CD4-positive, alpha-beta T cell treated with Interleukin-15 for 1 hour (primary cell): ENCODE results near the gene DEDD.

Source experiments
- DNase-seq: peaks from one replicate; pipeline ENCODE4 v3.0.0-alpha.2; 2020

DEDD gene

GRCh38 chr1:161090617-161091016 is 41.9 kb downstream of the DEDD start:
- DNase-seq = no peak

- no peak for DNase-seq
These were observed 42.5 kb downstream of the DEDD start for GRCh38 chr1:161089938-161090337.

DNA sequence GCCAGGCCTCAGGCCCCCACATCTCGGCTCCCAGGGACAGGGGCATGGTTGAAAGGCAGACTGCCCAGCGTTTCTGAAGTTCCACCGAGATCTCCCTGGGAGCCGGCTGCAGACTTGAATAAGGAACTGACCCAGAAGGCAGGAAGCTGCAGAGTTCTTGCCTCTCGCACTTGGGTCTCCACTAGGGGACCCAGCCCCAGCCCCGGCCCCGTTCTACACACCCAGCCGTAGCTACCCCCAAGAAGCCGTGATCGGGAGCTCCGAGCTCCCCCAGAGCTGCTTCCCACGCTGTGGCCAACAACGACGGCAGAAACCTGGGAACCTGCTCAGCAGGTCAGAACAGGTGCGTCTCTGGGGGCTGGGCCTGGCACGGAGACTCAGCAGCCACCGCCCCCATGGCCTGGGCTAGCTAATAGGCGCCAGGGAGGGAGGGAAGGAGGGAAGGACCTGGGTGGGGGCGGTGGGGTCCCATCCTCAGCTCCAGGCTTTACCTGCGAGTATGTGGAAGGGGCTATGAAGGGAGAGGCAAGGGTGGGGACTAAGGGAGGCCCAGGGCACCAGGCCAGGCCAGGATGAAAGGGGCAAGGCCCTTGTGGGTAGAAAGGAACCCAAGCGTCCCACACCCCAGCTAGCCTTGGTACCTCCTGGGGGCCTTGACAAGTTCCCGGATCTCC is 43.1 kb downstream of the DEDD start, which contains the start of gene NECTIN4:
NECTIN4 (minus strand) TSS at position 308 of the 674 bp plus-strand sequence; CDS start at position 46, 262 bp downstream.
- no peak for DNase-seq

DNA sequence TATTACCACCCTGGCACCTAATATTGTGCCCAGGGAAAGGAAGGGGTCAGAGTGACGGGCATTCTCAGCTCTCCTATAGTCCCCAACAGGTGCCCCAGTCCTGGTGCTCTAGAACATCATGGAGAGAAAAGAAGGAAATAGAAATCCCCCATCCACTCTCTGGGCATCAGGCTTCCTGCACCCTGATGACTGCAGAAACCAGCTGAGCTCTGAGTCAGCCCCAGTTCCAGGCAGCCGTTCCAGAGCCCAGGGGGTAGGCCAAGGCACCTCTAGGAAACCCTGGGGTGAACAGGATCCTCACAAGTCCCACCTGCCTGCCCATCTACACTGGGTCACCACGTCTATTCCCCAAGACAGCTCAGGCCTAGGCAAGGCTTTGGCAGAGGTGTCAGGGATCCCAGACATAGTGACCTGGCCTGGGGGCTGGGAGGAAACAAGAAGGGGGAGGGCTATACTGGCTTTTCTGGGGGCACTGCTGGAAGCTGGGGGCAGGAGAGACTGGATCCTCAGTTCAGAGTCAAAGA is 43.8 kb downstream of the DEDD start:
- DNase-seq = no peak

GRCh38 chr1:161086457-161086856 is 46.0 kb downstream of the DEDD start:
- no peak for DNase-seq

GRCh38 chr1:161085165-161085564 is 47.3 kb downstream of the DEDD start:
- DNase-seq = no peak

DNA sequence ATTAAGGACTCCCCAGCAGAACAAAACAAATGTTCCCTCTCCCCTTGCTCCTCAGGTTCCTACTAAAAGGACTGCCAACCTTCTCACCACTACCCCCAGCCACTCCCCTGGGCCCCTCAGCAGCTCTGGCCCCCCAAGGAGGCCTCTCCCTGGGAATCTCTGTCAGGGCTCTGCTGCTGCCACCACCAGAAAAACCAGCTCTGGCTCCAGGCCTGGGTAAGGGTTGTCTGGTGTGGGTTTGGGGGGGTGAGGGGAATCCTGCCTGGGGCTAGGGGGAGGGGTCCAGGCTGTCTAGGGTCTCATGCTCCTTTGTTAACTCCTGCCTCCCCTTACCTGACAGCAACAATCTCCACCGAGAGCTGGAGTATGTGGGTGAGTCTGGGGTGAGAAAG is 47.9 kb downstream of the DEDD start:
- no peak for DNase-seq

DNA sequence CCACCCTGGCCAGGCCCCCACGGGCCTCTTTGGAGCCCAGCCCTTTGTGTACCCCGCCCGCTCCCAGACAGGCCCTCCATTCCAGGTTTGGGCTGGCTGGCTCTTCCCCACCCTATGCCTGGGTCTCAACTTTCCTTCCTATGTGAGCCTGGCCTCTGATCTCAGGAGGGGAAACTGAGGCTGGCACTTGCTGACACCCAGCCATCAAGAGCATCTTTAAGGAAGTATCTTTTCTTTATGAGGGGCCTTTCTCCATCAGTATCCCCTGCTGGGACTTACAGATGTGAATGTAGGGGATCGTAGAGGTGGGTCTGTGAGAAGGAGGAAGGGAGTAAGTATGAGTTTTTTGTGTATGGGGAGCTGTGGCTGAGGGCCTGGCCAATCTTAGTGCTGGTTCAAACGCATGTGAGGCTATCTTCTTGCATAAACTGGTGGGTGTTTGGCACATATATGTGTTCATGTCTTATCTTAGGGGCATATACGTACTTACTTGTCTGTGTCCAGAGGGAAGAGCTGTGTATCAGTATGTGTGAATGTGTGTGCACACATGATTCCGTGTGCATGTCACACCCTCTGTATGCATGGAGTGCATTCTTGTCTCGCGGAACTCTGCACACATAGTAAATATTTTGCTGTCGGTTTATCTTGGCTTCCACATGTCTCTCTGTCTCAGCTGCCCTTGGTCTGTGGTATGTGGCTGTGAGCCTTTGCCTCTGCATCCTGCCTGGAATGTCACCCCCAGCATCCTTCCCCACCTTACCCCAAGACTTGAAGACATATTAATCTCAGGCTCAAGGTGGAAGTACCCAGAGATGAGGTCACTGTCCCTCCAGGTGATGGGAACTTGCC is 48.5 kb downstream of the DEDD start:
- no peak for DNase-seq

DNA sequence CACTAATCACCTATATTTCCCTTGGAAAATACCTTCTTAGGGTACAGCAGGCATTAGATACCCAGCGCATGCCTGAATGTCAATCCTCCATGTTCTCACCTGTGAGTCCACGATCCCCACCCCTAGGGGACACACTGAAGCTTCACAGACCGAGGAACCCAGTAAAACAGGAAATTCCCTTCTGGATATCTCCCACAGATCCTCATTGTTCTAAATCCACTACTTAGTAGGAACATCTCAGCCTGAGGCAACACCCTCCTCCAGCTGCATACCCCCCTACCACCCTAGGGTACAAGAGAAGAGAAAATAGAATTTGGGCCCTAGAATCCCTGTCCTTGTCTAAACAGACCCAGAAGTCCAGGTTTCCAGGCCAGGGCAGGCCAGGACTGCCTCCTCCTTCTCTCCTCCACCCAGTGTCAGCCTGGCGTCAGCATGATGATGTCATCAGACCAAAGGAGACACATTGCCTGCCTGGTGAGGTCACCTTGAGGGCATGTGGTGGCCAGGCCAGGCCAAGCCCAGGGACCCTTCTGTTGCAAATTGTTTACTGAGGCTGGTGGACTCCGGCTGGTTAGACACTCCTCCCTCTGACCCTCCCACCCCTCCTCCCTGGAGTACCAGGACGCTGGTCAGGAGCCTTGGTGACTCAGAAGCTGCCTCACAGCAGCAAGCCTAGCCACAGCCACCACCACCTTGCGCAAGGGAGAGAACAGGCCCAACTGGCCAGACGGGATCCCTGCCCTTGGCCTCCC is 49.3 kb downstream of the DEDD start:
- DNase-seq = peak; percentile 87

- no peak for DNase-seq
These were observed 50.0 kb downstream of the DEDD start for GRCh38 chr1:161082483-161082882.

GRCh38 chr1:161081519-161081918 is 50.9 kb downstream of the DEDD start:
- no peak for DNase-seq

DNA sequence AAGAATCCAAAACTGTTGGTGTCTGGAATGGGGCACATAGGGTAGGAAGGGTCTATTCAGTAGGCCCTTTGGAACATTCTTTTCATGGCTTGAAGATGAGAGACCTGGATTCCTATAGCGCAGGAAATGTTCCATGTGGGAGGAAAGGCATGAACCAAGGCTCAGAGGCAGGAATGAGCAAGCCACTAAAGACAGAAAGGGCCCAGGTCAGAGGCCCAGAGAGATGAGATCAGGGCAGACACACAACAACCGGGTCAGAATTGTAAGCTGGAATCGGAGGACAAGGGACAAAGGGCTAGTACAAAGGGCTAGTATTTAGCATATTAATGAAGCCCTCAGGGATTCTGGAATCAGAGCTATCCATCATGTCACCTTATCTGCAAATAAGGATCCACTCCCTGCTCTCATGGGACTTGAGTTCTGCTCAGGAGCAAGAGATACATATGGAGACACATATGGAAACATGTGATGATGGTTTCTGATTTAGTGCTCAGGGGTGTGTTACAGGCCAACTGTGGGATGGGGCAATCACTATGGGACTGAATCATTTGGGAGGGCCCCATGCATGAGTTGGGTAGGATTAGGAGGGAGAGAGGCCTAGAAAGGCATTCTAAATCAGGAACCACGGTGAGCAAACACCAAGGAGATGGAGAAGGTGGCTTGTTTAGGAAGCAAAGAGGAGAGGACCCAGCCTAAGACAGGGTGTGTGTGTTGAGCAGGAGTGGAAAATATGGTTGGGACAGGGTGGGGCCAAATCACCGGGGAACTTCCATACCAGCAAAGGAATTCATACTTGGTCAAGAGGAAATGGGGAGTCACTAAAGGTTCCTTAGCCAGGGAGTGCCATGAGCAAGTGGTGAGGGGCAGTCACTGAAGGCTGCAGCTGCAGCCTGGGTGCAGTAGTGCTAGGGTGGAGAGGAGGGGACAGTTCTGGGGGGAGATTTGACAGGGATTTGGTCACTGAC is 51.7 kb downstream of the DEDD start:
- DNase-seq = no peak

DNA sequence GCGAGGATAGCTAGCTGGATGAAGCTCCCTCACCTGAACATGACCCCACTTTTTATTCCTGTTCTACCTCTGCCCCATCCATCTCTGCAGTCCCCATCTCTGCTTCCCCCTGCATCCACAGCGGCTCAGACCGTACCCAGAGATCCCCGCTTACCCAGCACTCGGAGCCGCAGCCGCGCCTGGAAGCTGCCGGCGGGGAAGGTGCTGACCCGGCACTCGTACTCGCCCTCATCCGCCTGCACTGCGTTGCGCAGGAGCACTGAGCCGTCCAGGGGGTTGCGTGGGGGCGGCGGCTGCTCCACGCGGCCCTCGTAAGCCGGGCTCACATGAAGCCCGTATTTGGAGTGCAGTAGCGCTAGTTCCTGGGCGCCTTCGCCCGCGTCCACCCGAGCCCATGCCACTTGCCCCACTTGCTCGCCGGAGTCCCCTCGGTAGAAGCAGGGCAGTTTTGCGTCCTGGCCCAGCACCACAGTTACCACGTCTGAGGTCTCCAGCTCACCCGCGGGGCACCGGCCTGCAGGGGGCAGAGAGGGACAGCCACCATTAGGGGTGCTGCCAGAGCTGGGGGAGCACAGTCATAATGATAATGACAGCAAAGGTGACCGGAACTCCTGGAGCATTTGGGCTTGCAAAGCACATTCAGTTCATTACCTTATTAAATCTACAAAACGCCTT is 52.9 kb downstream of the DEDD start:
- DNase-seq = no peak

DNA sequence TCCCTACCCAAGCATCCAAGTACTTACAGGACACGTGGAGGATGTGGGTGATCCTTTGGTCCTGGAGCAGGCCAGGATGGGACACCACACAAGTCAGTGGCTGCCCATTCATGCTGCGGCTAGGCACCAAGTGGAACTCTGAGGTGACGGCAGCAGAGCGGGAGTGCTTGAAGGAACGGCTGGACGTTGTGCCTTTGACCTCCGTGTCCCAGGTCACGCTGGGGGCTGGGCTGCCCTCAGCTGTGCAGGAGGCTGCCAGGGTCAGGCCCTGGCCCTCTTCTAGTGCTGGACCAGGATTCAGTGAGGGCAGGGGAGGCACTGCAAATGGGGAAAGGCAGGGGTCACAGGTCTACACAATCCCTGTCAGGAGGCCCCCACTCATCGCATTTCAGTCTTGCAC is 55.0 kb downstream of the DEDD start:
- DNase-seq = no peak

DNA sequence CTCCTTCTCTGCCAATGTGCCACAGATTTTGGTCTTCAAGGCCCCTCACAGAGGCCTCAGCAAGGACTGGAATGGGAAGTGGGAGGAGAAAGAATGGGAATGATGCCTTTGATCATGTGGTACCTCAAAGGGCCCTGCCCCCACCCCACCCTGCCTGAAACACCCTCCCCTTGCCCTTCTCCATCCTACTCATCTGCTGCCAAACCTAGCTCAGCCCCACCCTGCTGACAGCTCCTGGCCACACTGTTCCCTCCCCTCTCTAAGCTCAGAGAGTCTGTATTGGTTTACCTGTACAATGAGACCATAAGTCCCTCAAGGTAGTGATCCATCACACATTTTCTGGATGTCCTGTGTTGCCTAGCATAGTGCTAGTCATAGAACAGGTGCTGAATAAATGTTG is 56.1 kb downstream of the DEDD start:
- DNase-seq = no peak

- DNase-seq = no peak
These were observed 57.6 kb downstream of the DEDD start for GRCh38 chr1:161074676-161075368.

- DNase-seq = no peak
These were observed 58.9 kb downstream of the DEDD start for GRCh38 chr1:161073474-161074121.

DNA sequence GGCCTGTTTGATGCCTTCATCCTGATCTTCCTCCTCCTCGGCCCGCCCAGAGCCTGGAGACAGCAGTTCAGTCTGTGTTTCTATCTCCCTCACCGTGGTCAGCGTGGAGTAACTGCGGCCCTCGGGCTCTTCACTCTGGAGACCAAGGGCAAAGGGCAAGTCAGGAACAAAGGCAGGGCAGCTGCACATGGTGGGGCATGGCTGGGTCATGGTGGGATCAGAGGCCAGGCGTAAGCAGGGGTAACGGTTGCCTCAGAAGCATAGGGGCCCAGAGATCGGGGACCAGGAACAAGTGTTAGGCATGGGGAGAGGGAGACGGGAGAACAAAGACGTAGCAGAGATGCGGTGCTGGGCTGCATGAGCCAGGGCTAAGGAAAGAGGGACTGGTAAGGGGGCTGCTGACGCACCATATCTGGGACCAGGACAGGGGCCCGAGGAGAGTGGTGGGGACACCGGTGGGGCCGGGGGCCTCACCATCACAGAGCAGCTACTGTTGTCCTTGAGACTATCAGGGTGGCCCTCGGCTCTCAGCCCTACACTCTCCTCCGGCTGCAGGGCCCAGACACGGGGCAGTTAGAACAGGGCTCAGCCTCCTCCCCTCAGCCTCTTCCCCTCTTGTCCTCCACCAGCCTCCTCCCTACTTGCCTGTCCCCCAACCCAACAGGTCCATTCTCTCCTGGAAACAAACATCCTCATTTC is 59.6 kb downstream of the DEDD start:
- DNase-seq = no peak

- DNase-seq = peak; percentile 72
These were observed 60.5 kb downstream of the DEDD start for GRCh38 chr1:161071886-161072371.
